ENCODE measurements around the gene SPATA31D4. TPM values are rescaled to one million over a fixed set of nuclear protein-coding genes. Genes with fewer than 3 reads are reported as not detected.
"Not testable (repeated sequence)": the region's sequence is repeated elsewhere in the genome, so short reads cannot be mapped to it uniquely, and the experiment has no call there.

The SPATA31D4 gene
- total RNA-seq (not detected), polyA plus RNA-seq (under 1 TPM in 1 of 3 donors, not detected in 2; 0.02 TPM)
- long read RNA-seq, donor 1: 0 reads
- long read RNA-seq, donor 2: 0 reads

GRCh38 chr9:81928305-81928704, at the start of gene SPATA31D4:
TSS of gene SPATA31D4 (plus strand) at chr9:81928428. CDS start at chr9:81928514, 86 bp downstream.
- intact Hi-C loops (cut with DNase I; ENCODE audit: low total_unique reads); H3K27ac ChIP-seq; H3K4me3 ChIP-seq; H3K27me3 ChIP-seq (replicated peaks in 1 of 7); H3K36me3 ChIP-seq; DNase-seq; H3K4me1 ChIP-seq; H3K9me3 ChIP-seq: not testable (repeated sequence)
- no CpG with 5 or more reads among the region's 3 CpGs for WGBS, 5 donors

- intact Hi-C loops (cut with DNase I; ENCODE audit: low total_unique reads): no loop called here
- H3K9me3 ChIP-seq: peaks cover 0 to 3% (median 0%) of the 10 kb centered on the region in 8 donors
- H3K4me1 ChIP-seq: peaks cover 0 to 4% (median 0%) of the 10 kb centered on the region in 6 donors
- H3K4me3 ChIP-seq: no peak overlapping the region
- WGBS, 5 donors: 83 to 92% (median 86%) methylated on average over 2 of the region's 2 CpGs
- H3K36me3 ChIP-seq: no peaks in the 10 kb centered on the region
- no peak overlapping the region for H3K27ac ChIP-seq
- H3K27me3 ChIP-seq (replicated peaks in 1 of 7): peaks cover 0 to 17% (median 0%) of the 10 kb centered on the region in 7 donors
- DNase-seq: no peak
- TF ChIP-seq CTCF (IDR thresholded peaks at IDR 0.05 in 8 of 11, conservative IDR thresholded peaks at IDR 0.05 in 3 of 11): no peak
- no peak for TF ChIP-seq POLR2AphosphoS5 (IDR thresholded peaks at IDR 0.05)
- TF ChIP-seq POLR2A (IDR thresholded peaks at IDR 0.05): no peak
Measured at GRCh38 chr9:81878530-81878929, 49.7 kb upstream of the SPATA31D4 start.

GRCh38 chr9:81879501-81879916, 48.7 kb upstream of the SPATA31D4 start:
- H3K36me3 ChIP-seq: no peaks in the 10 kb centered on the region
- no peak for TF ChIP-seq CTCF (IDR thresholded peaks at IDR 0.05 in 8 of 11, conservative IDR thresholded peaks at IDR 0.05 in 3 of 11)
- TF ChIP-seq POLR2A (IDR thresholded peaks at IDR 0.05): no peak
- no peak for TF ChIP-seq POLR2AphosphoS5 (IDR thresholded peaks at IDR 0.05)
- H3K9me3 ChIP-seq: peaks cover 0 to 1% (median 0%) of the 10 kb centered on the region in 8 donors
- H3K4me1 ChIP-seq: no peaks in the 10 kb centered on the region
- DNase-seq: no peak
- H3K27ac ChIP-seq: no peak overlapping the region
- intact Hi-C loops (cut with DNase I; ENCODE audit: low total_unique reads): no loop called here
- no peak overlapping the region for H3K4me3 ChIP-seq
- 26 to 40% (median 28%) methylated on average over 4 of the region's 4 CpGs for WGBS, 5 donors
- H3K27me3 ChIP-seq (replicated peaks in 1 of 7): peaks cover 0 to 16% (median 0%) of the 10 kb centered on the region in 7 donors

- TF ChIP-seq POLR2A (IDR thresholded peaks at IDR 0.05) (no peak), POLR2AphosphoS5 (IDR thresholded peaks at IDR 0.05) (no peak), CTCF (IDR thresholded peaks at IDR 0.05 in 8 of 11, conservative IDR thresholded peaks at IDR 0.05 in 3 of 11) (no peak)
- Histone ChIP-seq H3K9me3 (no peaks in the 10 kb centered on the region), H3K27ac (no peak overlapping the region), H3K4me3 (no peak overlapping the region), H3K36me3 (no peaks in the 10 kb centered on the region), H3K4me1 (no peaks in the 10 kb centered on the region), H3K27me3 (replicated peaks in 1 of 7) (peaks cover 0 to 5% (median 0%) of the 10 kb centered on the region in 7 donors)
- intact Hi-C loops (cut with DNase I; ENCODE audit: low total_unique reads): no loop called here
- WGBS, 5 donors: 74 to 88% (median 85%) methylated on average over 2 of the region's 2 CpGs
- no peak for DNase-seq
Measured at GRCh38 chr9:81885602-81886001, 42.6 kb upstream of the SPATA31D4 start.

- DNase-seq: no peak
- Histone ChIP-seq H3K9me3 (no peaks in the 10 kb centered on the region), H3K4me1 (no peaks in the 10 kb centered on the region), H3K36me3 (no peaks in the 10 kb centered on the region), H3K27ac (no peak overlapping the region), H3K4me3 (no peak overlapping the region), H3K27me3 (replicated peaks in 1 of 7) (peaks cover 0 to 5% (median 0%) of the 10 kb centered on the region in 7 donors)
- intact Hi-C loops (cut with DNase I; ENCODE audit: low total_unique reads): no loop called here
- WGBS, 5 donors: 39 to 64% (median 50%) methylated on average over 1 of the region's 1 CpG
- TF ChIP-seq POLR2AphosphoS5 (IDR thresholded peaks at IDR 0.05): no peak
- TF ChIP-seq POLR2A (IDR thresholded peaks at IDR 0.05): no peak
- TF ChIP-seq CTCF (IDR thresholded peaks at IDR 0.05 in 8 of 11, conservative IDR thresholded peaks at IDR 0.05 in 3 of 11): no peak
Measured at GRCh38 chr9:81886665-81887064, 41.6 kb upstream of the SPATA31D4 start.

Data from spleen (tissue), 13 donors.